Endothelial cell of hepatic sinusoid (primary cell): ENCODE results near the gene CDC20.

Experiments used
- in situ Hi-C: cut with HindIII; loops from 2 replicates; pipeline ENCODE4 v1.10.0; 2017; ENCODE audit warnings: low sequenced_read_pairs

The CDC20 gene

DNA sequence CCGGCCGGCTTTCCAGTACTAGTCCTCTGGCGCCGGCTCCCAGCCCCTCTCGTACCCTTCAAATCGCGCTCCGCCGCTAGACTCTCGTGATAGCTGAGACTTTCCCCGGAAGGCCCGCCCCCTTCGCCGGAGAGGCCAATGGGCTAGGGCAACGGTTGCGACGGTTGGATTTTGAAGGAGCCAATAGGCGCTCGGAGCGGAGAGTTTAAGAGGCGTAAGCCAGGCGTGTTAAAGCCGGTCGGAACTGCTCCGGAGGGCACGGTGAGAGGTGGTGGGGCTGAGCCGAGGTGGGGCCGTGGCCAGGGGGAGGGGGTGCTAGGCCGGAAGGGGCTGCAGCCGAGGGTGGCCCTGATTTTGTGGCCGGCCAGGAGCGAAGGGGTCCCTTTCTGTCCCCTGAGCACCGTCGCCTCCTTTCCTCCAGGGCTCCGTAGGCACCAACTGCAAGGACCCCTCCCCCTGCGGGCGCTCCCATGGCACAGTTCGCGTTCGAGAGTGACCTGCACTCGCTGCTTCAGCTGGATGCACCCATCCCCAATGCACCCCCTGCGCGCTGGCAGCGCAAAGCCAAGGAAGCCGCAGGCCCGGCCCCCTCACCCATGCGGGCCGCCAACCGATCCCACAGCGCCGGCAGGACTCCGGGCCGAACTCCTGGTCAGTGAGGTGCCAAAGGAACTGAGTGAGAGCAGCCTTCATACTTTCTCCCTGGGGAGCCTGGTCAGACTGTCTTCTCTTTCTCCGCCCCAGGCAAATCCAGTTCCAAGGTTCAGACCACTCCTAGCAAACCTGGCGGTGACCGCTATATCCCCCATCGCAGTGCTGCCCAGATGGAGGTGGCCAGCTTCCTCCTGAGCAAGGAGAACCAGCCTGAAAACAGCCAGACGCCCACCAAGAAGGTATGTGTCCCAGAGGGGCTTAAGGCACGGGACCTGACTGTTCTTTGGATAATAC is at the start of gene CDC20:
TSS of gene CDC20 (plus strand) at position 236 of the 948 bp plus-strand sequence. CDS start at position 471, 235 bp downstream.
- in situ Hi-C loops, result no loop called here

GRCh38 chr1:43309405-43310025 is 49.3 kb upstream of the CDC20 start:
- in situ Hi-C loops, result no loop called here

- in situ Hi-C loops, result no loop called here
Observed at GRCh38 chr1:43311521-43311920, 47.3 kb upstream of the CDC20 start.

GRCh38 chr1:43312212-43312623 is 46.6 kb upstream of the CDC20 start:
- in situ Hi-C loops, result no loop called here

DNA sequence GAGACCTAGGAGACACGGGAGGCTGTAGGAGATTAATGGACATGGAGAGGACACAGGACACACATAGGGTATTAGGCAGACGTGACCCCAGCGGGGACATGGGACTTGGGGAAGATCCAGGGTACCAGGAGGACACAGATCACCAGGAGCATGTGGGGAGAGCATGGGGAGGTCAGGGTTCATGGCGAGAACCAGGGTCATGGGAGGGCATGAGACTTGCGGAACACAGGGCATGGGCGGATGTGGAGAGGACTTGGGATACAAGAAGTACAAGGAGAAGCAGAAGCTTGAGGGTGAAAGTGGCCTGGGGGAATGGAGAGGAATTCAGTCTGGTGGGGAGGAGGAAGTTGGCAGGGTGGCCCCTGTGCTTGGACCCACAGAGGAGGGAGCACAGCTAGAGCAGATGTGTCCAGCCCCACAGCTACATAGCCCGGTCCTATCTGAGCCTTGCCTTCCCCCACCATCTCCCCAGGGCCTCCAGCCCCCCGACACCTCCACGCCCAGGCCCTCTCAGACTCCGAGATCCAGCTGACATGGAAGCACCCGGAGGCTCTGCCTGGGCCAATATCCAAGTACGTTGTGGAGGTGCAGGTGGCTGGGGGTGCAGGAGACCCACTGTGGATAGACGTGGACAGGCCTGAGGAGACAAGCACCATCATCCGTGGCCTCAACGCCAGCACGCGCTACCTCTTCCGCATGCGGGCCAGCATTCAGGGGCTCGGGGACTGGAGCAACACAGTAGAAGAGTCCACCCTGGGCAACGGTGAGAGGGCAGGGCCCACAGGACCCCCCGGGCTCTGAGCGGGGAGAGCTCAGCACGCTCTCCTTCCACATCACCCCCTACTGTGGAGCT is 45.9 kb upstream of the CDC20 start:
- in situ Hi-C loops, result no loop called here

DNA sequence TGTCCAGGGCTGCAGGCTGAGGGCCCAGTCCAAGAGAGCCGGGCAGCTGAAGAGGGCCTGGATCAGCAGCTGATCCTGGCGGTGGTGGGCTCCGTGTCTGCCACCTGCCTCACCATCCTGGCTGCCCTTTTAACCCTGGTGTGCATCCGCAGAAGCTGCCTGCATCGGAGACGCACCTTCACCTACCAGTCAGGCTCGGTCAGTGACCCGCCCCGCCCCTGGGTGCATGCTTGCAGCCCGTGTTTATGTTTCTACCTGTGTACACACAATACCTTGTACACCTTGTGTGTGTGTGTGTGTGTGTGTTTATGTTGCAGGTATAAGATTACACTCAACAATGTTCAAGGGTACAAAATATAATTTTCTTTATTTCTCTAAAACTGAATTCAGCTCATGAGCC is 45.0 kb upstream of the CDC20 start:
- in situ Hi-C loops, result no loop called here

DNA sequence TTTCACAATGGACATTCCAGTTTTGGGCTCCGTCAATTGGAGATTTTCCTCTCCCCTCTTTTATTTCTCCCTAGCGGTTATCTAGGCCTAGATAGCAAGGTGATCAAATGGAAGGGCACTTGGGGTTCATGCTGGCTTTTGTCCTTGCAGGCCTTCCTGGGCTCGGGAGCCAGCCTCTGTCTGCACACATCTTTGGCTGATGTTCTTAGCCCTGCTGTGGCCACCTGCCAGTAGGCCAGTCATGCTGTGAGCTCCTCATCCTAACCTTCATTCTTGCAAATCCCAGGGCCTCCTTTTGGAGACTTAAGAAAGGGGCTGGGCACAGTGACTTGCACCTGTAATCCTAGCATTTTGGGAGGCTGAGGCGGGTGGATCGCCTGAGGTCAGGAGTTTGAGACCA is 44.5 kb upstream of the CDC20 start:
- in situ Hi-C loops, result no loop called here

- in situ Hi-C loops, result no loop called here
Observed at GRCh38 chr1:43315481-43315880, 43.3 kb upstream of the CDC20 start.

- in situ Hi-C loops, result no loop called here
Observed at GRCh38 chr1:43315963-43316737, 42.6 kb upstream of the CDC20 start.

GRCh38 chr1:43316738-43317520 is 41.9 kb upstream of the CDC20 start:
- in situ Hi-C loops, result no loop called here

DNA sequence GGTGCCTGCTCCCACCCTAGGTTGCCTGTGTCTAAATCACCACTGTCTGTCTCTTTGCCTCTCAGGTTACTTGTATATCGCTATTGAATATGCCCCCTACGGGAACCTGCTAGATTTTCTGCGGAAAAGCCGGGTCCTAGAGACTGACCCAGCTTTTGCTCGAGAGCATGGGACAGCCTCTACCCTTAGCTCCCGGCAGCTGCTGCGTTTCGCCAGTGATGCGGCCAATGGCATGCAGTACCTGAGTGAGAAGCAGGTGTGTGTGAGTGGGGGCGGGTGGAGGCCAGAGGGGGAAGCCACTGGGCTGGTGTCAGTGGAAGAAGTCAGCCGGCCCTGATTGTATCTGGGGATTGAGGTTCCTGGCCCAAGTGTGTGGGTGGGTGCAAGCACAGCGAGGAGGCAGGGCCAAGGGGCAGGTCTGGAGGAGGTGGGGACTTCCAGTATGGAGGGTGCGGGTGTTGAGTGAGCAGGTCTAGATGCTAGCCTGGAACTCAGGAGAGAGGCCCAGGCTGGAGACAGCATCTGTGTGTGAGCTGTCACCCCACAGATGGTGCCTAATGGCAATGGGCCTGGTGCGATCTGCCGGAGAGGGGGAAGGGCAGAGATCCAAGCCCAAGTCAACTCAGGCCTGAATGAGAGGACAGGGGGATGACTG is 40.8 kb upstream of the CDC20 start:
- in situ Hi-C loops, result no loop called here

DNA sequence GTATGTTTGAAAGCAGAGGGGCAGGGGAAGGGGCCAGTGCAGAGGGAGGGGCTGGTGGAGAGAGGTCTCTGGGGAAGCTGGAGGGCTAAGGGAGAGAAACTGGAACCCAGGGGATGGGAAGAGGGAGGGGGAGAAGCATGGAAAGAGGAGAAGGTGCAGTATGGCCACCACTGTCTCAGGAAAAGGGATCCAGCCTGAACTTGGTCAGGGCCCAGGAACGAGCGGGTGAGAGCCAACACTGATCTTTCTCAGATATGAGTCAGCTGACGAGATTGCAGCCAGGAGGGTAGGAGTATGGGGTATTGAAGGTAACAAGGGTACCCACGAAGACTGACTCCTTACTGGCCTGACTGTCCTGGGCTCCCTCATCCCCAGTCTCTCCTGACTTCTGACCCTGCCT is 40.0 kb upstream of the CDC20 start:
- in situ Hi-C loops, result no loop called here

- in situ Hi-C loops, result no loop called here
Observed at GRCh38 chr1:43319288-43319687, 39.5 kb upstream of the CDC20 start.

DNA sequence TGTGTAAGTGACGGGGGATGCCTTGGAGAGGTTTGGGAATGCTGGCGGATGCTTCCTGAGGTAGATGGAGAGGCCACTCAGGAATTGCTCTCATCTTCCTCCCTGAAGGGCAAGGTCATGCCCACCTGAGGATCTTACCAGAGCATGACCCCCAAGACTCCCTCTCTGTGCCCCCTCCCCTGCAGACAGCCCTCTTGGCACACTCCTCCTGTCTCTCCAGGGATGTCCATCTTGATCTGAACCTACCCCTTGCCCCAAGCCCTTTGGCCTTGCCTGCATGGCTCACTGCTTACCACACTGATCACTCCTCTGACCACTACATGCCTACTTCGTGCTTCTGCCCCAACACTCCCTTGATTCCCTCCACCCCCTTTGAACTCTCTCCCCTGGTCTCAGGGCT is 39.0 kb upstream of the CDC20 start:
- in situ Hi-C loops, result no loop called here

- in situ Hi-C loops, result no loop called here
Observed at GRCh38 chr1:43321331-43321891, 37.4 kb upstream of the CDC20 start.

DNA sequence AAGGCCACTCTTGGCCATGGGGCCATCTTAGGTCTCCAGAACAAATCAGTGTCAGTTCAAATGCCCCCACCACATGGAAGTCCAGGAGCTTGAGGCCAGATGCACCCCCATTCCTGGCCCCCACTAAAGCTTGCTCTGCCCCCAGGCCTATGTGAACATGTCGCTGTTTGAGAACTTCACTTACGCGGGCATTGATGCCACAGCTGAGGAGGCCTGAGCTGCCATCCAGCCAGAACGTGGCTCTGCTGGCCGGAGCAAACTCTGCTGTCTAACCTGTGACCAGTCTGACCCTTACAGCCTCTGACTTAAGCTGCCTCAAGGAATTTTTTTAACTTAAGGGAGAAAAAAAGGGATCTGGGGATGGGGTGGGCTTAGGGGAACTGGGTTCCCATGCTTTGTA is 36.3 kb upstream of the CDC20 start:
- in situ Hi-C loops, result no loop called here

DNA sequence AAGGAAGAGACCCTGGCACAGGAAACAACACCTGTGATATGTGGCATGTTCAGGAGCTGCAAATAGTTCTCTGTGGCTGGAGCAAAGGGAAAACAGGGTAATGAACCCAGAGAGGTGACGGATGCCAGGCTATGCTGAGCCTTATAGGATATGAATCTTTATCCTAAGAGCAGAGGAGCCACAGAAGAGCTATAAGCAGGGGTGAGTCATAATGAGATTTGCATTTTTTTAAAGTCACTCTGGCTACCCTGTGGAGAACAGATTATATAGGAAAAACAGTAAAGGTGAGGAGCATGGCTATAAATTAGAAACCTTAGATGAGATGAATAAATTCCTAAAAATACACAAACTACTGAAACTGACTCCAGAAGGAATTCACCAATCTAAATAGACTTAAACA is 34.0 kb upstream of the CDC20 start:
- in situ Hi-C loops, result no loop called here

- in situ Hi-C loops, result no loop called here
Observed at GRCh38 chr1:43325381-43325780, 33.4 kb upstream of the CDC20 start.
